Fibroblast of the aortic adventitia (primary cell): ENCODE measurements around the gene STAC3. TPM values are rescaled to one million over a fixed set of nuclear protein-coding genes. Genes with fewer than 3 reads are reported as not detected.

ENCODE experiments used
- DNase-seq: peaks from one replicate; pipeline ENCODE4 v3.0.0-alpha.2; 2010; ENCODE audit warnings: low read depth
- H3K4me3 ChIP-seq: 2 replicates; pipeline ENCODE4 v1.5.1; 2011; ENCODE audit warnings: low read depth, mild to moderate bottlenecking, control low read depth, low read length, moderate library complexity
- total RNA-seq: library from RNA; depleted of rRNA; stranded (reverse); fragments of >200 nt; gene quantifications from 2 replicates; pipeline ENCODE4 v1.2.3, GENCODE V29; 2012; ENCODE audit warnings: low replicate concordance
- TF ChIP-seq, protein P1 (sequence below): IDR thresholded peaks from 2 replicates; pipeline ENCODE4 v1.5.1; 2011; ENCODE audit warnings: mild to moderate bottlenecking, low read length, control low read depth, inconsistent platforms; ENCODE audit not compliant: insufficient read depth

Gene STAC3
- total RNA-seq, 1 donor, result 0.90 TPM

DNA sequence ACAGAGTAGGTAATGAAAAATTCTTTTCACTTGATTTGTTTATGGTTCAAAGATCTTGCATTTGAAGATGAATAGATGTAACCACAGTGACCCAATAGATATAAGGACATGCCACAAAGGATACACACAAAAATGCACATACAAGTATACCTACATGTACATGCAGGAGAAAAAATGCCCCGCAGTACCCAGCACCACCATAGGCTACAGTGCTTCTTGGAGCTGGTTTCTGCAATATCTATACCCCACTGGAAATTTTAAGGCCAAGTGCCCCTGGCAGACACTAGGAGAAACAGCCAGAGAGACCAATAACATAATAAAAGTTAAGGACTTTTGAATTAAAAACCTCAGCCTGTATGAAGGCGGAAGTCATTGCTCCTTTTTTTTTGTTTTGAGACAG is 12.1 kb upstream of the STAC3 start:
- no peak for DNase-seq
- TF ChIP-seq, protein P1, sequence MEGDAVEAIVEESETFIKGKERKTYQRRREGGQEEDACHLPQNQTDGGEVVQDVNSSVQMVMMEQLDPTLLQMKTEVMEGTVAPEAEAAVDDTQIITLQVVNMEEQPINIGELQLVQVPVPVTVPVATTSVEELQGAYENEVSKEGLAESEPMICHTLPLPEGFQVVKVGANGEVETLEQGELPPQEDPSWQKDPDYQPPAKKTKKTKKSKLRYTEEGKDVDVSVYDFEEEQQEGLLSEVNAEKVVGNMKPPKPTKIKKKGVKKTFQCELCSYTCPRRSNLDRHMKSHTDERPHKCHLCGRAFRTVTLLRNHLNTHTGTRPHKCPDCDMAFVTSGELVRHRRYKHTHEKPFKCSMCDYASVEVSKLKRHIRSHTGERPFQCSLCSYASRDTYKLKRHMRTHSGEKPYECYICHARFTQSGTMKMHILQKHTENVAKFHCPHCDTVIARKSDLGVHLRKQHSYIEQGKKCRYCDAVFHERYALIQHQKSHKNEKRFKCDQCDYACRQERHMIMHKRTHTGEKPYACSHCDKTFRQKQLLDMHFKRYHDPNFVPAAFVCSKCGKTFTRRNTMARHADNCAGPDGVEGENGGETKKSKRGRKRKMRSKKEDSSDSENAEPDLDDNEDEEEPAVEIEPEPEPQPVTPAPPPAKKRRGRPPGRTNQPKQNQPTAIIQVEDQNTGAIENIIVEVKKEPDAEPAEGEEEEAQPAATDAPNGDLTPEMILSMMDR, result peak; percentile 4

DNA sequence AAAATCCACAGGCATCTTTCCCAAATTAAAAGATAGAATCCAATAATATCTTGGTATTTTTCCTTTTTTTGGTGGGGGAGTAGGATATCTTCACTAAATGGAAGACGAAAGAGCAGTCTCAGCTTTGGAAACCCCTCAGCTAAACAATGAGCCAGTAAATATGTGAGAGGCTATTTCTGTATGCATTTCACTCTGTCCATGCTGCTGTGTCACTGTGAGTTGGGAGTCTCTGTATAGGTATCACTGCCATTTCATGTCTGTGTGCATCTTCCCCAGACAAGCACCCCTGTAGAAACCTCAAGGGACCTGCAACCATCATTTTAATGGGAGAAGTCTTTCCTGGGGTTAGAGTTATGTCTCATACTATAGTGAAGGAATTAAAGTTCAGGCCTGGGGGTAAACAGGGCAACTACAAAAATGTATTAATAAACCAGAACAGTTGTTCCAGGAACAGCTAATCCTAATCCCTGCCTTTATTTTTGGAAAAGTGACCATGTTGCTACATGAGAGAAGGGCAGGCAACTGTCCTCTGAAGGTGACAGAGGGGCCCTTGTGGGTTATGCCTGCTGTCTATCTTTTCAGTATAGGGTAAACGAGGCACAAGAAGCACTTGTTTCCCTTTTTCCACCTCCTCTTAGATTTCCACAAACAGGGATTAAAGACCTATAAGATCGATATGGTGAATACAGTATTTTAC is 11.3 kb upstream of the STAC3 start:
- TF ChIP-seq, protein P1, result no peak
- no peak overlapping the region for H3K4me3 ChIP-seq
- DNase-seq, result no peak

More for the DNA sequence above, 12.1 kb upstream of the STAC3 start:
- H3K4me3 ChIP-seq, result no peak overlapping the region

GRCh38 chr12:57261428-57261865 is 10.5 kb upstream of the STAC3 start:
- TF ChIP-seq, protein P1, result no peak
- no peak for DNase-seq
- H3K4me3 ChIP-seq, result no peak overlapping the region

GRCh38 chr12:57260366-57260765 is 9.4 kb upstream of the STAC3 start:
- no peak for DNase-seq
- TF ChIP-seq, protein P1, result no peak
- H3K4me3 ChIP-seq, result no peak overlapping the region

GRCh38 chr12:57258977-57259970 is 8.3 kb upstream of the STAC3 start:
- TF ChIP-seq, protein P1, result no peak
- no peak overlapping the region for H3K4me3 ChIP-seq
- DNase-seq, result peak; percentile 95

- TF ChIP-seq, protein P1, result no peak
- no peak overlapping the region for H3K4me3 ChIP-seq
- DNase-seq, result no peak
Measured at GRCh38 chr12:57255916-57256315, 4.9 kb upstream of the STAC3 start.
